Ishikawa (cell line): ENCODE data around the gene CAMK2A.

Source experiments
- CEBPB ChIP-seq: IDR thresholded peaks from 2 replicates; pipeline ENCODE4 v1.6.1; 2012
- CREB1 ChIP-seq: IDR thresholded peaks from 2 replicates; pipeline ENCODE4 v1.6.1; 2012; ENCODE audit warnings: low read depth
- EGR1 ChIP-seq: IDR thresholded peaks from 2 replicates; pipeline ENCODE4 v1.6.1; 2012
- EP300 ChIP-seq: IDR thresholded peaks from 2 replicates; pipeline ENCODE4 v1.6.1; 2012; ENCODE audit warnings: borderline replicate concordance
- FOXM1 ChIP-seq: IDR thresholded peaks from 2 replicates; pipeline ENCODE4 v1.6.1; 2012; ENCODE audit warnings: low read depth, borderline replicate concordance
- NFIC ChIP-seq: IDR thresholded peaks from 2 replicates; pipeline ENCODE4 v1.6.1; 2012
- RAD21 ChIP-seq: IDR thresholded peaks from 2 replicates; pipeline ENCODE4 v1.6.1; 2012; ENCODE audit warnings: low read depth
- TAF1 ChIP-seq: IDR thresholded peaks from 2 replicates; pipeline ENCODE4 v1.6.1; 2012; ENCODE audit warnings: low read depth, mild to moderate bottlenecking
- TCF12 ChIP-seq: IDR thresholded peaks from 2 replicates; pipeline ENCODE4 v1.6.1; 2012; ENCODE audit warnings: low read depth
- TEAD4 ChIP-seq: IDR thresholded peaks from 2 replicates; pipeline ENCODE4 v1.6.1; 2012
- YY1 ChIP-seq: IDR thresholded peaks from 2 replicates; pipeline ENCODE4 v1.6.1; 2012; ENCODE audit warnings: low read depth
- ZBTB7A ChIP-seq: IDR thresholded peaks from 2 replicates; pipeline ENCODE4 v1.6.1; 2012; ENCODE audit warnings: low read depth
- TF ChIP-seq, protein P1 (sequence below): IDR thresholded peaks from 2 replicates; pipeline ENCODE4 v1.6.1; 2012
- TF ChIP-seq, protein P2 (sequence below): IDR thresholded peaks from 2 replicates; pipeline ENCODE4 v1.6.1; 2012
- TF ChIP-seq, protein P3 (sequence below): IDR thresholded peaks from 2 replicates; pipeline ENCODE4 v1.6.1; 2012; ENCODE audit warnings: low read depth, mild to moderate bottlenecking

The CAMK2A gene

DNA sequence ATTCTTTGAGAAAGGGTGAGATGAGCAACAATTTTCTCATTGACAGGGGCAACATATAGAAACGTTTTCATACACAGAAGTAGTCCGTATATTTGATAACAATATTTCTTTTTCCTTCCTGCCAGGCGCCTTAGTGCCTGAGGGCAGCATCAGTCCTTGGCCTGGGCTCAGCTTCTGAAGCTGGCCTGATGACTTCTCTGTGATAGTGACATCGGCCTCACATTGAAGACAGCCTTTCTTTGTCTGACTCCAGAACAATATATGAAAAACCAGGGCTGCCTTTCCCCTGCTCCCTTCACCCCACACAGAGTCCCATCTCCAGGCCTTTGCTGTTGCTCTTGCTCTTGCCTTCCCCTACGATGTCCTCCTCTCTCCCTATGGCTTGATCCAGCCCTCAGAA, 43.8 kb upstream of the CAMK2A start:
- TF ChIP-seq, protein P1, sequence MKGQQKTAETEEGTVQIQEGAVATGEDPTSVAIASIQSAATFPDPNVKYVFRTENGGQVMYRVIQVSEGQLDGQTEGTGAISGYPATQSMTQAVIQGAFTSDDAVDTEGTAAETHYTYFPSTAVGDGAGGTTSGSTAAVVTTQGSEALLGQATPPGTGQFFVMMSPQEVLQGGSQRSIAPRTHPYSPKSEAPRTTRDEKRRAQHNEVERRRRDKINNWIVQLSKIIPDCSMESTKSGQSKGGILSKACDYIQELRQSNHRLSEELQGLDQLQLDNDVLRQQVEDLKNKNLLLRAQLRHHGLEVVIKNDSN = no peak
- no peak for TF ChIP-seq FOXM1
- no peak for TF ChIP-seq YY1
- no peak for TF ChIP-seq RAD21
- no peak for TF ChIP-seq NFIC
- TF ChIP-seq TCF12 = no peak
- no peak for TF ChIP-seq EP300
- TF ChIP-seq CEBPB = no peak
- TF ChIP-seq TEAD4 = no peak
- TF ChIP-seq, protein P2, sequence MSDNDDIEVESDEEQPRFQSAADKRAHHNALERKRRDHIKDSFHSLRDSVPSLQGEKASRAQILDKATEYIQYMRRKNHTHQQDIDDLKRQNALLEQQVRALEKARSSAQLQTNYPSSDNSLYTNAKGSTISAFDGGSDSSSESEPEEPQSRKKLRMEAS = no peak
- no peak for TF ChIP-seq CREB1
- no peak for TF ChIP-seq EGR1
- no peak for TF ChIP-seq ZBTB7A
- TF ChIP-seq, protein P3, sequence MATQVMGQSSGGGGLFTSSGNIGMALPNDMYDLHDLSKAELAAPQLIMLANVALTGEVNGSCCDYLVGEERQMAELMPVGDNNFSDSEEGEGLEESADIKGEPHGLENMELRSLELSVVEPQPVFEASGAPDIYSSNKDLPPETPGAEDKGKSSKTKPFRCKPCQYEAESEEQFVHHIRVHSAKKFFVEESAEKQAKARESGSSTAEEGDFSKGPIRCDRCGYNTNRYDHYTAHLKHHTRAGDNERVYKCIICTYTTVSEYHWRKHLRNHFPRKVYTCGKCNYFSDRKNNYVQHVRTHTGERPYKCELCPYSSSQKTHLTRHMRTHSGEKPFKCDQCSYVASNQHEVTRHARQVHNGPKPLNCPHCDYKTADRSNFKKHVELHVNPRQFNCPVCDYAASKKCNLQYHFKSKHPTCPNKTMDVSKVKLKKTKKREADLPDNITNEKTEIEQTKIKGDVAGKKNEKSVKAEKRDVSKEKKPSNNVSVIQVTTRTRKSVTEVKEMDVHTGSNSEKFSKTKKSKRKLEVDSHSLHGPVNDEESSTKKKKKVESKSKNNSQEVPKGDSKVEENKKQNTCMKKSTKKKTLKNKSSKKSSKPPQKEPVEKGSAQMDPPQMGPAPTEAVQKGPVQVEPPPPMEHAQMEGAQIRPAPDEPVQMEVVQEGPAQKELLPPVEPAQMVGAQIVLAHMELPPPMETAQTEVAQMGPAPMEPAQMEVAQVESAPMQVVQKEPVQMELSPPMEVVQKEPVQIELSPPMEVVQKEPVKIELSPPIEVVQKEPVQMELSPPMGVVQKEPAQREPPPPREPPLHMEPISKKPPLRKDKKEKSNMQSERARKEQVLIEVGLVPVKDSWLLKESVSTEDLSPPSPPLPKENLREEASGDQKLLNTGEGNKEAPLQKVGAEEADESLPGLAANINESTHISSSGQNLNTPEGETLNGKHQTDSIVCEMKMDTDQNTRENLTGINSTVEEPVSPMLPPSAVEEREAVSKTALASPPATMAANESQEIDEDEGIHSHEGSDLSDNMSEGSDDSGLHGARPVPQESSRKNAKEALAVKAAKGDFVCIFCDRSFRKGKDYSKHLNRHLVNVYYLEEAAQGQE = no peak
- TF ChIP-seq TAF1 = no peak

DNA sequence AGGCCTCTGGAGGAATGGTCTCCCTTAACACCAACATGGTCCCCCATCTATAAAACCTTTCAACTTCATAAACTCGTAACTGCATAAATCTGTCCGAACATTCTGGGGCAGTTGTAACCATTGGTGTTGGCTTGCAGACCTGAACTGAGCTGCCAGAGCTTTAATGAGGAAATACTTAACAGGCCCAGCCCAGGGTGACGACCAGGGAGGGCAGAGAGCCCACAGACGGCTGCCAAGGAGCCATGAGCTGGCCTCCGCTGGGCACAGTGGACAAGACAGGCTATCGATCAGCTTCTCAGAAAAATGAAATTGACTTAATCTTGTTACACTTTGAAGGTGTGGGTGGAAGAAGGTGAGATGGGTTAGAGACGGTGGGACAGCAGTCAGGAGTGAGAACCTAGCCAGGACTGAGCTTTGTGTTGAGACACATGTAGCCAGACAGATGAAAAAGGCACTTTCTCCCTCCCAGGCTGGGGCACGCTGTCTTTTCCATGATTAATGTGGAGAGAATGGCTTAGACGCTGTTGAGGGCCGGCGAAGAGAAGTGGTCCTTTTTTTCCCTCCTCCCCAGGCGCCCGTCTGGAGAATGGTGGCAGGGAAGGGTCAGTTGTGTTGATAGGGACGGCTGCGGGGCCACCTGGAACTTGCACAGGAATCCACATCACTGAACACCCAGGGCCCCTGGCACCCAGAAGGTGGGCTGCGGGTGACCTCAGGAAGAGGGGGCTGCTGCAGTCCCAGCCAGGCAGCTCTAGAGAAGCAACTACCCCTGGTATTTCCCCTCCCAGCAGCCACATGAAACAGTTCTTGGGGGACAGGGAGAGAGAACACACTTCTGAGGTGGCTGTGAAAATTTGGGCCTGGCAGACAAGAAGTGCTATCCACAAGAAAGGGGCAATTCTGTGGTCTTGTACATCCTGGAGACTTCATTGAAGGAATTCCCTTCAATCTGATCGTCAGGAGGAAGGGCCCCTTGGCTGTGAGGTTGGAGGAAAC, 40.6 kb upstream of the CAMK2A start:
- TF ChIP-seq EGR1 (no peak), TCF12 (no peak), RAD21 (no peak), EP300 (no peak), CREB1 (no peak), TEAD4 (no peak), TAF1 (no peak), ZBTB7A (no peak), CEBPB (no peak)
- TF ChIP-seq, protein P1 = no peak
- TF ChIP-seq, protein P2 = no peak
- TF ChIP-seq, protein P3 = no peak

DNA sequence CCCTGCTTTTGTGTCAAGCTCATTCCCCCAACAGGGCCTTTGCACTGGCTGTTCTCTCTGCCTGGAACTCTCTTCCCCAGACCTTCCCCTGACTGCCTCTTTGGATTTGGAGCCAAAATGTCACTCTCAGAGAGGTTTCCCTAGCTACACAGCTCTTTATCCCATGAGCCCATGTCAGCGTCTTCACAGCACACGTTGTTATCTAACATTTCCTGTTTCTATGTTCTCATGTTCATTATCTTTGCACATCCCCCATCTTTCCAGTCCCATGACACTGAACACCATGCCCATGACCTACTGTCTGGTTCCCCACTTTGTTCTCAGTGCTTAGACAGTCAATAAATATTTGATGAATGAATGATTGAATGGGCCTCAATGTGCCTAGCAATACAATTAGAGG, 39.5 kb upstream of the CAMK2A start:
- TF ChIP-seq FOXM1 = no peak
- TF ChIP-seq, protein P1 = no peak
- no peak for TF ChIP-seq EP300
- no peak for TF ChIP-seq TEAD4
- no peak for TF ChIP-seq TCF12
- TF ChIP-seq CEBPB = no peak
- no peak for TF ChIP-seq YY1
- no peak for TF ChIP-seq TAF1
- TF ChIP-seq, protein P2 = no peak
- no peak for TF ChIP-seq EGR1

DNA sequence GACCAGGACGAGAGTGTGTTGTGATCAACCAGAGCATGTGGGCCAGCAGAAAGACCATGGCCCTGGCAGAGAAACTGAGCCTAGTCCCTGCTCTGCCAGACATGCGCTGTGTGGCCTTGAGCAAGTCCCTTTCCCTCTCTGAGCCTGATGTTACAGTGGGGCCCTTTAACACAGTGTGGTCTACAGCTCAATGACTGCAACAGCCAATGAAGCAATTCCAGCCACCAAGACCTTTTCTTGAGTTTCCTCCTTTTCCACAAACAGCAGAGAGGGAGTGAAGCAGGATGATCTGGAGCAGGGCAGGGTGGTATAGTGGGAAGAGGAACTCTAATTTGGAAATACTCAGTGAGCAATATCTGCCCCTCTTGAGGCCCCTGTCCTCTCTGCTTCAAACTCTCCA, 38.9 kb upstream of the CAMK2A start:
- TF ChIP-seq, protein P2 = no peak
- TF ChIP-seq EGR1 = no peak
- no peak for TF ChIP-seq ZBTB7A
- no peak for TF ChIP-seq RAD21
- TF ChIP-seq FOXM1 = no peak
- no peak for TF ChIP-seq CEBPB
- no peak for TF ChIP-seq TAF1
- TF ChIP-seq, protein P3 = no peak
- no peak for TF ChIP-seq YY1
- TF ChIP-seq, protein P1 = no peak
- TF ChIP-seq CREB1 = no peak
- no peak for TF ChIP-seq NFIC
- TF ChIP-seq TCF12 = no peak
- TF ChIP-seq TEAD4 = no peak
- TF ChIP-seq EP300 = no peak
